Measurements from ENCODE around the gene AGAP1.

AGAP1 gene

GRCh38 chr2:235722869-235723268, 229.0 kb downstream of the AGAP1 start:
- no peaks in the 10 kb centered on the region for H3K9me3 ChIP-seq
- no peak for TF ChIP-seq Cebpa-rat (IDR thresholded peaks at IDR 0.05)
- H3K9ac ChIP-seq, result no peak overlapping the region
- H3K27ac ChIP-seq, result no peak overlapping the region
- no peak overlapping the region for H3K4me2 ChIP-seq
- no peak overlapping the region for H3K4me3 ChIP-seq
- H4K20me1 ChIP-seq, result 0 out of 2 replicates have a peak, but pooled peaks cover 14% of the 10 kb centered on the region
- H3K4me1 ChIP-seq, result no peaks in the 10 kb centered on the region
- no peaks in the 10 kb centered on the region for H3K27me3 ChIP-seq
- peaks cover 91% of the 10 kb centered on the region for H3K36me3 ChIP-seq

- Histone ChIP-seq H4K20me1 (0 out of 2 replicates have a peak, but pooled peaks cover 14% of the 10 kb centered on the region), H3K36me3 (peaks cover 92% of the 10 kb centered on the region), H3K27ac (no peak overlapping the region), H3K4me2 (no peak overlapping the region), H3K4me3 (no peak overlapping the region), H3K4me1 (no peaks in the 10 kb centered on the region), H3K27me3 (no peaks in the 10 kb centered on the region), H3K9ac (no peak overlapping the region), H3K9me3 (no peaks in the 10 kb centered on the region)
- no peak for TF ChIP-seq Cebpa-rat (IDR thresholded peaks at IDR 0.05)
These were observed 229.5 kb downstream of the AGAP1 start for GRCh38 chr2:235723371-235723770.

- Histone ChIP-seq H3K9me3 (no peaks in the 10 kb centered on the region), H3K27me3 (no peaks in the 10 kb centered on the region), H3K9ac (no peak overlapping the region), H4K20me1 (peaks cover 20% of the 10 kb centered on the region; the same call in 1 of the 2 replicates), H3K4me1 (no peaks in the 10 kb centered on the region), H3K27ac (no peak overlapping the region), H3K4me3 (no peak overlapping the region), H3K36me3 (peaks cover 92% of the 10 kb centered on the region), H3K4me2 (no peak overlapping the region)
- TF ChIP-seq Cebpa-rat (IDR thresholded peaks at IDR 0.05), result no peak
These were observed 230.1 kb downstream of the AGAP1 start for GRCh38 chr2:235723811-235724465.

GRCh38 chr2:235725016-235725489, 231.2 kb downstream of the AGAP1 start:
- H4K20me1 ChIP-seq, result peaks cover 25% of the 10 kb centered on the region; the same call in 1 of the 2 replicates
- H3K4me1 ChIP-seq, result no peaks in the 10 kb centered on the region
- TF ChIP-seq Cebpa-rat (IDR thresholded peaks at IDR 0.05), result no peak
- H3K9ac ChIP-seq, result no peak overlapping the region
- H3K4me2 ChIP-seq, result no peak overlapping the region
- H3K36me3 ChIP-seq, result peaks cover 90% of the 10 kb centered on the region
- H3K27ac ChIP-seq, result no peak overlapping the region
- no peaks in the 10 kb centered on the region for H3K9me3 ChIP-seq
- H3K27me3 ChIP-seq, result no peaks in the 10 kb centered on the region
- no peak overlapping the region for H3K4me3 ChIP-seq

GRCh38 chr2:235725841-235726240, 232.0 kb downstream of the AGAP1 start:
- no peak overlapping the region for H3K9ac ChIP-seq
- H3K27ac ChIP-seq, result no peak overlapping the region

GRCh38 chr2:235726554-235726953, 232.7 kb downstream of the AGAP1 start:
- Histone ChIP-seq H3K27ac (no peak overlapping the region), H3K9ac (no peak overlapping the region), H3K36me3 (peaks cover 75% of the 10 kb centered on the region), H3K4me3 (no peak overlapping the region), H3K9me3 (no peaks in the 10 kb centered on the region), H3K4me1 (peaks cover 5% of the 10 kb centered on the region), H3K4me2 (no peak overlapping the region), H3K27me3 (no peaks in the 10 kb centered on the region), H4K20me1 (peaks cover 28% of the 10 kb centered on the region; the same call in 1 of the 2 replicates)
- no peak for TF ChIP-seq Cebpa-rat (IDR thresholded peaks at IDR 0.05)

More at GRCh38 chr2:235725841-235726240, 232.0 kb downstream of the AGAP1 start:
- no peak overlapping the region for H3K4me2 ChIP-seq
- H4K20me1 ChIP-seq, result peaks cover 25% of the 10 kb centered on the region; the same call in 1 of the 2 replicates
- no peak overlapping the region for H3K4me3 ChIP-seq
- no peak for TF ChIP-seq Cebpa-rat (IDR thresholded peaks at IDR 0.05)
- no peaks in the 10 kb centered on the region for H3K9me3 ChIP-seq
- H3K27me3 ChIP-seq, result no peaks in the 10 kb centered on the region
- H3K4me1 ChIP-seq, result no peaks in the 10 kb centered on the region
- H3K36me3 ChIP-seq, result peaks cover 82% of the 10 kb centered on the region

- H3K9ac ChIP-seq, result no peak overlapping the region
- no peak for TF ChIP-seq Cebpa-rat (IDR thresholded peaks at IDR 0.05)
- peaks cover 11% of the 10 kb centered on the region for H3K4me1 ChIP-seq
- no peak overlapping the region for H3K27ac ChIP-seq
- no peaks in the 10 kb centered on the region for H3K27me3 ChIP-seq
- peaks cover 33% of the 10 kb centered on the region; the same call in 1 of the 2 replicates for H4K20me1 ChIP-seq
- no peak overlapping the region for H3K4me2 ChIP-seq
- peaks cover 68% of the 10 kb centered on the region for H3K36me3 ChIP-seq
- no peaks in the 10 kb centered on the region for H3K9me3 ChIP-seq
- H3K4me3 ChIP-seq, result no peak overlapping the region
These were observed 233.3 kb downstream of the AGAP1 start for GRCh38 chr2:235727174-235727573.

- TF ChIP-seq Cebpa-rat (IDR thresholded peaks at IDR 0.05), result no peak
- no peak overlapping the region for H3K4me2 ChIP-seq
- peaks cover 67% of the 10 kb centered on the region for H3K36me3 ChIP-seq
- H3K27me3 ChIP-seq, result no peaks in the 10 kb centered on the region
- H3K4me3 ChIP-seq, result no peak overlapping the region
- no peaks in the 10 kb centered on the region for H3K9me3 ChIP-seq
- no peak overlapping the region for H3K9ac ChIP-seq
- H4K20me1 ChIP-seq, result peaks cover 33% of the 10 kb centered on the region; the same call in 1 of the 2 replicates
- no peak overlapping the region for H3K27ac ChIP-seq
- H3K4me1 ChIP-seq, result peaks cover 20% of the 10 kb centered on the region
These were observed 234.3 kb downstream of the AGAP1 start for GRCh38 chr2:235727891-235728799.

- H3K27ac ChIP-seq, result no peak overlapping the region
- no peak overlapping the region for H3K4me3 ChIP-seq
- TF ChIP-seq Cebpa-rat (IDR thresholded peaks at IDR 0.05), result no peak
These were observed 235.1 kb downstream of the AGAP1 start for GRCh38 chr2:235728800-235729556.

More at GRCh38 chr2:235728800-235729556, 235.1 kb downstream of the AGAP1 start:
- no peaks in the 10 kb centered on the region for H3K27me3 ChIP-seq
- peaks cover 66% of the 10 kb centered on the region for H3K36me3 ChIP-seq
- peaks cover 20% of the 10 kb centered on the region for H3K4me1 ChIP-seq
- H3K4me2 ChIP-seq, result no peak overlapping the region
- peaks cover 31% of the 10 kb centered on the region; the same call in 1 of the 2 replicates for H4K20me1 ChIP-seq
- H3K9ac ChIP-seq, result no peak overlapping the region
- no peaks in the 10 kb centered on the region for H3K9me3 ChIP-seq
